ENCODE results near the gene NPLOC4. TPM values are rescaled to one million over a fixed set of nuclear protein-coding genes. Genes with fewer than 3 reads are reported as not detected.

NPLOC4 gene
- total and polyA plus RNA-seq, 8 donors, result 24.0 to 284 (median 54.8) TPM

DNA sequence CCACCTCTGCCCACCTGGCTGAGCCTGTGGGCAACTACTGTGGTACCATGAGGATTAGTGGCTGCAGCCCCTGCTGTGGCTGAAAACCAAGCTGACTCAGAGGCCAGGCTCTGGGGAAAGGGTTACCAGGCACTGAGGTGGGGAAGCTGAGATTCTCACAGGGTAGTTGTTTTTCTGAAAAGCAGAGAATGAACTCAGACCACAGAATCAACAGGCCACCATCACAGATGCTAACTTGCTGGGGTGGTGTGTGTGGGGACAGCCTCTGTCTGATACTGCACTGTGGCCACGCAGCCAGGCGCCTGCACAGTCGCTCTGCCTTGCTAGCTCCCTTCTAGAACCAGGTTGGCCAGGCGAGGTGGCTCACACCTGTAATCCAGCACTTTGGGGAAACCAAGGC, 28.8 kb downstream of the NPLOC4 start:
- Histone ChIP-seq H3K27me3 (no peaks in the 10 kb centered on the region), H3K4me3 (no peak overlapping the region), H3K27ac (no peak overlapping the region), H3K36me3 (peaks cover 85 to 97% (median 96%) of the 10 kb centered on the region in 4 donors), H3K9me3 (no peaks in the 10 kb centered on the region), H3K4me1 (no peaks in the 10 kb centered on the region)
- no peak for DNase-seq
- no peak for TF ChIP-seq POLR2AphosphoS5 (IDR thresholded peaks at IDR 0.05)
- no peak for TF ChIP-seq EP300 (IDR thresholded peaks at IDR 0.05)
- TF ChIP-seq, protein P1, sequence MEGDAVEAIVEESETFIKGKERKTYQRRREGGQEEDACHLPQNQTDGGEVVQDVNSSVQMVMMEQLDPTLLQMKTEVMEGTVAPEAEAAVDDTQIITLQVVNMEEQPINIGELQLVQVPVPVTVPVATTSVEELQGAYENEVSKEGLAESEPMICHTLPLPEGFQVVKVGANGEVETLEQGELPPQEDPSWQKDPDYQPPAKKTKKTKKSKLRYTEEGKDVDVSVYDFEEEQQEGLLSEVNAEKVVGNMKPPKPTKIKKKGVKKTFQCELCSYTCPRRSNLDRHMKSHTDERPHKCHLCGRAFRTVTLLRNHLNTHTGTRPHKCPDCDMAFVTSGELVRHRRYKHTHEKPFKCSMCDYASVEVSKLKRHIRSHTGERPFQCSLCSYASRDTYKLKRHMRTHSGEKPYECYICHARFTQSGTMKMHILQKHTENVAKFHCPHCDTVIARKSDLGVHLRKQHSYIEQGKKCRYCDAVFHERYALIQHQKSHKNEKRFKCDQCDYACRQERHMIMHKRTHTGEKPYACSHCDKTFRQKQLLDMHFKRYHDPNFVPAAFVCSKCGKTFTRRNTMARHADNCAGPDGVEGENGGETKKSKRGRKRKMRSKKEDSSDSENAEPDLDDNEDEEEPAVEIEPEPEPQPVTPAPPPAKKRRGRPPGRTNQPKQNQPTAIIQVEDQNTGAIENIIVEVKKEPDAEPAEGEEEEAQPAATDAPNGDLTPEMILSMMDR (IDR thresholded peaks at IDR 0.05), result no peak
- TF ChIP-seq POLR2A (IDR thresholded peaks at IDR 0.05), result no peak
- 91 to 100% (median 99%) methylated on average over 4 of the region's 4 CpGs for WGBS, 5 donors
- intact Hi-C loops (cut with DNase I; ENCODE audit: low total_unique reads), result no loop called here

DNA sequence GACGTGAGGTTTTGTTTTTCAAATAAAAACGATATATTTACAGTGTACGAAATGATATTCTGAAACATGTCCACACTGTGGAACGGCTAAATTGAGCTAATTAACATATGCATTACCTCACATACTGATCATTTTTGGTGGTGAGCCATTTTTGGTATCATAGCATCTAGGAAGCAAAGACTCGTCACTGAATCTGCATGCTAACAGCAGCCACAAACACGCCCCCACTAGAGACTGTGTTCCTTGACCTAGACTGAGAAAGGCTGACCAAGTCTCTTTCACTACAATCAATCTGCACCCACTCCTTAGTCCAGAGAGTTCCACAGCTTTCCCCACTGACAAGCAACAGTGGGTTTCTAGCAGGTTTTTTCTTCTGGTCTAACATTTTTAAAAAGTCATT, 29.5 kb downstream of the NPLOC4 start:
- no peak for DNase-seq
- no peak overlapping the region for H3K4me3 ChIP-seq
- no peaks in the 10 kb centered on the region for H3K27me3 ChIP-seq
- TF ChIP-seq EP300 (IDR thresholded peaks at IDR 0.05) (no peak), POLR2AphosphoS5 (IDR thresholded peaks at IDR 0.05) (no peak), POLR2A (IDR thresholded peaks at IDR 0.05) (no peak)
- TF ChIP-seq, protein P1 (IDR thresholded peaks at IDR 0.05), result no peak
- WGBS, 5 donors, result 65 to 76% (median 75%) methylated on average over 6 of the region's 6 CpGs
- no peaks in the 10 kb centered on the region for H3K9me3 ChIP-seq
- peaks cover 84 to 97% (median 96%) of the 10 kb centered on the region in 4 donors for H3K36me3 ChIP-seq
- intact Hi-C loops (cut with DNase I; ENCODE audit: low total_unique reads), result no loop called here
- H3K27ac ChIP-seq, result no peak overlapping the region
- no peaks in the 10 kb centered on the region for H3K4me1 ChIP-seq

DNA sequence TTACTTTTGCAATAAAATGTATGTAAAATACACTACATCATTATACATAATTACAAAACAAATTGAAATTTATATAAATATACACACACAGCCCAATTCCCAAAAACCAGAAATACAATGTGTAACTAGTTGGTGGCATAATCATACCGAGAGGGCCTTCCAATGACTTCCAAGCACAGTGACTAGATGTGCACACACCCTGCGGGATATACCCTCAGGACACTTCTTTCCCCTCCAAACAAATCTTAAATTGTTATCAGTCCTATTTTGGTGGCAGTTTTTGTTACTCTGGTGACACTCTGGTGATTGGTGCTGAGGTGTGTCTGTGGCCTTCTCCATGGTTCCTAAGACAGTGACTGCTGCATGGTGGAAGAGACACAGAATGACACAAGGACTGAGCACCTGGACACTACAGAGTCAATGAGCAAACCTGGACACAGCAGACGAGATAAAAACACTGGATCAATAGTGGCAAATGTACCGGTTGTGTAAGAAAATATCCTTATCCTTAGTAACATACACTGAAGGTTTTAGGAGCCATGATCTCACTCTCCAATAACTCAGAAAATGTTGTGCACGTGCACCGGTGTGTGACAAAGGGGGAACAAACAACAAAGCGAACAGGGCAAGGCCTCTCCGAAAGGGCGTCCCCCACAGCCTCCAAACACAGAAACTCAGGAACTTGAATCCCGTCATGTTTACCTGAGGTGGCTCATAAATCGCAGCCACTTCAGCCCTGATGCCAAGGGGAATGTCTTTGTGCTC, 32.9 kb downstream of the NPLOC4 start:
- no peaks in the 10 kb centered on the region for H3K27me3 ChIP-seq
- no peak overlapping the region for H3K4me3 ChIP-seq
- H3K4me1 ChIP-seq, result peaks cover 0 to 22% (median 11%) of the 10 kb centered on the region in 4 donors
- H3K27ac ChIP-seq, result no peak overlapping the region
- intact Hi-C loops (cut with DNase I; ENCODE audit: low total_unique reads), result loop anchor here (5.0 kb wide), 1 partner anchor 347 kb away; no protein-coding TSS in a partner anchor
- DNase-seq, result no peak
- WGBS, 5 donors, result 79 to 83% (median 80%) methylated on average over 11 of the region's 11 CpGs
- TF ChIP-seq EP300 (IDR thresholded peaks at IDR 0.05) (no peak), POLR2AphosphoS5 (IDR thresholded peaks at IDR 0.05) (no peak), POLR2A (IDR thresholded peaks at IDR 0.05) (no peak)
- TF ChIP-seq, protein P1 (IDR thresholded peaks at IDR 0.05), result no peak
- H3K36me3 ChIP-seq, result peaks cover 65 to 98% (median 95%) of the 10 kb centered on the region in 4 donors
- no peaks in the 10 kb centered on the region for H3K9me3 ChIP-seq

DNA sequence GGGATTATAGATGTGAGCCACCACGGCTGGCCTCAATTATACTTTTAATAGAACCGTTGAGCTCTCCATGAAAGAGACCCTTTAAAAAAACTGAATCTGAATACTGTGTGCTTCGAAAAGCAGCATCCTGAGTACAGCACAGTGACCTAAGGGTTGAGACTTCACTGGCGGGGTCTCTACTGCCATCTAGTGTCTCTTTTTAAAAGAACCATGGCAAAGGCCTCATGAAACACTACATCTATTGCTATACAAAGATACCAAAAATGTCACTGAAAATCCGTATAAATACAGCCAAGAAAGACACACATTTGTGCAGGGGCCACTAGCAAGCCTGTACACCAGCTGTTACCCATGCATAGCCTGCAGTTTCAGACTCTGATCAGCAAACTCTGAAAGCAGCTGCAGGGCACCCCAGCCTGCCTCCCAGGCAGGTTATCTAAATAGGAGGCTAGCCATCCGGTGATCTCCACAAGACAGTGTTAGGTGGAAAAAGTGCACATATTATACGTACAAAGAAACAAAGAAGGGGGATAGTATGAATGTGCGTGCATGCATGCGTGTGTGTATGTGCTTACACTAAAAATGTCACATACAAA, 35.3 kb downstream of the NPLOC4 start:
- no peak overlapping the region for H3K27ac ChIP-seq
- no peaks in the 10 kb centered on the region for H3K9me3 ChIP-seq
- WGBS, 5 donors, result 34 to 37% (median 37%) methylated on average over 9 of the region's 9 CpGs
- H3K36me3 ChIP-seq, result peaks cover 54 to 98% (median 95%) of the 10 kb centered on the region in 4 donors
- TF ChIP-seq EP300 (IDR thresholded peaks at IDR 0.05), result no peak
- TF ChIP-seq POLR2A (IDR thresholded peaks at IDR 0.05), result no peak
- peak in 1 of 3 donors; percentile 11 for TF ChIP-seq POLR2AphosphoS5 (IDR thresholded peaks at IDR 0.05)
- TF ChIP-seq, protein P1 (IDR thresholded peaks at IDR 0.05), result peak in 4 of 7 experiments; percentile 58 to 80 (median 66)
- peaks cover 0 to 22% (median 11%) of the 10 kb centered on the region in 4 donors for H3K4me1 ChIP-seq
- intact Hi-C loops (cut with DNase I; ENCODE audit: low total_unique reads), result loop anchor here (5.0 kb wide), 1 partner anchor 344 kb away; no protein-coding TSS in a partner anchor
- no peaks in the 10 kb centered on the region for H3K27me3 ChIP-seq
- peak; percentile 29 to 90 for DNase-seq
- H3K4me3 ChIP-seq, result no peak overlapping the region

Measured in stomach (tissue), 9 donors.